HG03060 (cell line): ENCODE data around the gene DACH1.

Experiments used
- ATAC-seq: cut with Tn5 transposase; IDR thresholded peaks from one replicate; pipeline ENCODE4 v1.9.1; 2021; ENCODE audit warnings: low read depth, moderate number of reproducible peaks; ENCODE audit not compliant: unreplicated experiment

The DACH1 gene

GRCh38 chr13:71830736-71831135, 36.3 kb downstream of the DACH1 start:
- ATAC-seq: no peak

GRCh38 chr13:71830323-71830722, 36.7 kb downstream of the DACH1 start:
- no peak for ATAC-seq

- ATAC-seq: no peak
Measured at GRCh38 chr13:71829547-71829946, 37.5 kb downstream of the DACH1 start.

GRCh38 chr13:71828564-71828963, 38.4 kb downstream of the DACH1 start:
- no peak for ATAC-seq

GRCh38 chr13:71828117-71828516, 38.9 kb downstream of the DACH1 start:
- no peak for ATAC-seq

GRCh38 chr13:71827241-71827640, 39.8 kb downstream of the DACH1 start:
- ATAC-seq: no peak

GRCh38 chr13:71820699-71821098, 46.3 kb downstream of the DACH1 start:
- no peak for ATAC-seq

- no peak for ATAC-seq
Measured at GRCh38 chr13:71817335-71817734, 49.7 kb downstream of the DACH1 start.

- no peak for ATAC-seq
Measured at GRCh38 chr13:71814806-71815360, 52.1 kb downstream of the DACH1 start.

- ATAC-seq: no peak
Measured at GRCh38 chr13:71813187-71813586, 53.8 kb downstream of the DACH1 start.

- no peak for ATAC-seq
Measured at GRCh38 chr13:71811344-71811743, 55.7 kb downstream of the DACH1 start.

GRCh38 chr13:71808708-71809107, 58.3 kb downstream of the DACH1 start:
- no peak for ATAC-seq

GRCh38 chr13:71806886-71807285, 60.1 kb downstream of the DACH1 start:
- no peak for ATAC-seq

GRCh38 chr13:71803066-71803465, 63.9 kb downstream of the DACH1 start:
- no peak for ATAC-seq

- ATAC-seq: no peak
Measured at GRCh38 chr13:71801781-71802180, 65.2 kb downstream of the DACH1 start.

GRCh38 chr13:71801165-71801760, 65.7 kb downstream of the DACH1 start:
- no peak for ATAC-seq

- ATAC-seq: no peak
Measured at GRCh38 chr13:71799324-71799723, 67.7 kb downstream of the DACH1 start.

GRCh38 chr13:71798707-71799106, 68.3 kb downstream of the DACH1 start:
- ATAC-seq: no peak

- no peak for ATAC-seq
Measured at GRCh38 chr13:71797517-71797916, 69.5 kb downstream of the DACH1 start.

- no peak for ATAC-seq
Measured at GRCh38 chr13:71789693-71790329, 77.2 kb downstream of the DACH1 start.

GRCh38 chr13:71789037-71789436, 78.0 kb downstream of the DACH1 start:
- no peak for ATAC-seq

GRCh38 chr13:71787414-71787813, 79.6 kb downstream of the DACH1 start:
- ATAC-seq: no peak
